Lower lobe of right lung (tissue), 2 donors: ENCODE measurements around the gene MBD5. TPM values are rescaled to one million over a fixed set of nuclear protein-coding genes. Genes with fewer than 3 reads are reported as not detected.
A peak's percentile ranks its signal among the peaks of the same experiment; 100 is the strongest.

Experiments used
- ATAC-seq, 2 donors: fragments of 200-7000 bp; cut with Tn5 transposase; one replicate each; pipeline ENCODE4 v1.9.1; 2020 to 2022; ENCODE audit warnings: mild to moderate bottlenecking in 2 of 2, moderate library complexity in 2 of 2
- DNase-seq: peaks from one replicate; pipeline ENCODE4 v3.0.0-alpha.2; 2020
- H3K27ac ChIP-seq: fragments of 200-600 bp; one replicate; pipeline ENCODE4 v1.8.0; 2022
- H3K27me3 ChIP-seq: fragments of 200-600 bp; one replicate; pipeline ENCODE4 v1.8.0; 2022; ENCODE audit warnings: low read depth
- H3K36me3 ChIP-seq: fragments of 200-600 bp; one replicate; pipeline ENCODE4 v1.8.0; 2022; ENCODE audit warnings: mild to moderate bottlenecking
- H3K4me1 ChIP-seq: fragments of 200-600 bp; one replicate; pipeline ENCODE4 v1.8.0; 2022
- H3K4me3 ChIP-seq: fragments of 200-600 bp; one replicate; pipeline ENCODE4 v1.8.0; 2022; ENCODE audit warnings: mild to moderate bottlenecking
- H3K9me3 ChIP-seq: fragments of 200-600 bp; one replicate; pipeline ENCODE4 v1.8.0; 2022
- intact Hi-C: fragments of 100-400 bp; cut with DNase I; formaldehyde crosslinking; loops from one replicate; pipeline ENCODE4 v1.11.0; 2022
- total RNA-seq: library from RNA; stranded (reverse); fragmentation: NEBNext Ultra II Directional; extraction: Animal tissue kit (Norgen Biotek cat#: 25700); gene quantifications from one replicate; pipeline ENCODE4 v1.2.1, GENCODE V29; 2021
- TF ChIP-seq, protein P1 (sequence below): fragments of 200-600 bp; IDR thresholded peaks from one replicate; pipeline ENCODE4 v1.8.0; 2022; ENCODE audit warnings: antibody characterized with exemption, mild to moderate bottlenecking
- donor health status: DM: no; HTN: yes; CAD: no; lungs with severe emphysema.

The MBD5 gene
- total RNA-seq, 1 donor from 2014 or later: 46.3 TPM

DNA sequence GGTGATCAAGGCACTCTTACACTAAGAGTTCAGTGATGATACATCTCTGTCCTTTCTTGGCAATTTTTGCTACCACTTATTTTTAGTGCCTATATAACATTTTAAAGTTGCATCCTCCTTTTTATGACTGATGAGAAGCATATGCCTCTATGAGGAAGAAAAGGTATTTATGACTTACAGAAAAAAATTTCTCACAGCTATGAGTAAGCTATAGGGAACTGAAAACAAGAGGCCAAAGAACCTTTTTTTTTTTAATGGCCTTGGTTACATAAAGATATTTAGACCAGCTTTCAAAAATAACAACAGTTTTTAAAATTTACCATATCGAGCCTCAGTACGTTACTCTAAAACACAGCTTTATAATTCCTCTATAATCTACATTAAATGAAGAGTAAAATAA, 21.3 kb downstream of the MBD5 start:
- intact Hi-C loops: no loop called here
- Histone ChIP-seq H3K36me3 (no peaks in the 10 kb centered on the region), H3K9me3 (no peaks in the 10 kb centered on the region), H3K4me3 (no peak overlapping the region), H3K27ac (no peak overlapping the region), H3K4me1 (no peaks in the 10 kb centered on the region), H3K27me3 (no peaks in the 10 kb centered on the region)
- ATAC-seq (no peak), DNase-seq (no peak)
- TF ChIP-seq, protein P1, sequence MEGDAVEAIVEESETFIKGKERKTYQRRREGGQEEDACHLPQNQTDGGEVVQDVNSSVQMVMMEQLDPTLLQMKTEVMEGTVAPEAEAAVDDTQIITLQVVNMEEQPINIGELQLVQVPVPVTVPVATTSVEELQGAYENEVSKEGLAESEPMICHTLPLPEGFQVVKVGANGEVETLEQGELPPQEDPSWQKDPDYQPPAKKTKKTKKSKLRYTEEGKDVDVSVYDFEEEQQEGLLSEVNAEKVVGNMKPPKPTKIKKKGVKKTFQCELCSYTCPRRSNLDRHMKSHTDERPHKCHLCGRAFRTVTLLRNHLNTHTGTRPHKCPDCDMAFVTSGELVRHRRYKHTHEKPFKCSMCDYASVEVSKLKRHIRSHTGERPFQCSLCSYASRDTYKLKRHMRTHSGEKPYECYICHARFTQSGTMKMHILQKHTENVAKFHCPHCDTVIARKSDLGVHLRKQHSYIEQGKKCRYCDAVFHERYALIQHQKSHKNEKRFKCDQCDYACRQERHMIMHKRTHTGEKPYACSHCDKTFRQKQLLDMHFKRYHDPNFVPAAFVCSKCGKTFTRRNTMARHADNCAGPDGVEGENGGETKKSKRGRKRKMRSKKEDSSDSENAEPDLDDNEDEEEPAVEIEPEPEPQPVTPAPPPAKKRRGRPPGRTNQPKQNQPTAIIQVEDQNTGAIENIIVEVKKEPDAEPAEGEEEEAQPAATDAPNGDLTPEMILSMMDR: no peak

DNA sequence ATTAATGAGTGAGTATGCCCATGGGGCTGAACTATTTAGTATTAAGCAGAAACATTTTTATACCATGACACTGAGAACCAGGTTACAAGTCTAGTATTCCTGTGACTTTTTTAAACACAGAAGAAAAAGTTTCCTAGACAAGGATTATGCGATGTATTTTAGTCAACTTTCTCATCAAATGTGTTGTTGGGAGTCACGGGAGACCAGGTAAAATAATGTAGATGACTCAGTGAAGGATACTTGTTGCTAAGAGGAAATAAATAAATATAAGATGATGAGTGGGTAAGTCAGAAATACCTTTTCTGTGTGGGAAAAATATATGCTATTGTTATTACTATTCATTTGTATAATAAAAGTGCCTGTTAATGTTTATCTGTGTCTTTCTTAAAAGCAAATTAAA, 23.4 kb downstream of the MBD5 start:
- no peak overlapping the region for H3K27ac ChIP-seq
- intact Hi-C loops: no loop called here
- no peaks in the 10 kb centered on the region for H3K27me3 ChIP-seq
- H3K4me1 ChIP-seq: no peaks in the 10 kb centered on the region
- no peak for DNase-seq
- no peak for ATAC-seq
- TF ChIP-seq, protein P1: no peak
- no peaks in the 10 kb centered on the region for H3K9me3 ChIP-seq
- H3K4me3 ChIP-seq: no peak overlapping the region
- H3K36me3 ChIP-seq: no peaks in the 10 kb centered on the region

DNA sequence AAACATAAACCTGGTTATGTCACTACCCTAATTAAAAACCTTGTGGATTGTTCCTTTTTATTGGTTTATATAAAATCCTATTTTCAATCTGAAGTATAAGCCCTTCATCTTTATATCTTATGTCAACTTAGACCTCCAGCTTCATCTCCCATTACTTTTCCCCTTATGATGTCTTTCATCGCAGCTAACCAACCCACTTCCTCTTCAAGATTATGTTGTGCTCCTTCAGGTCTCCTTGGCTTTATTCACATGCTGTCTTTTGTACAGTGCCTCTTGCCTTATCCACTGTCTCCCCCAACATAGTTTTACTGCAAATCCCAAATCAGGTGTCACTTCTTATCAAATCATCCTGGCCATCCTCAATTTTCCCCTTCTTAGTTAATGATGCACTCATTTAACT, 25.9 kb downstream of the MBD5 start:
- Histone ChIP-seq H3K27me3 (no peaks in the 10 kb centered on the region), H3K4me3 (no peak overlapping the region), H3K36me3 (no peaks in the 10 kb centered on the region), H3K4me1 (peaks cover 4% of the 10 kb centered on the region), H3K27ac (no peak overlapping the region), H3K9me3 (no peaks in the 10 kb centered on the region)
- TF ChIP-seq, protein P1: no peak
- intact Hi-C loops: no loop called here
- ATAC-seq (no peak), DNase-seq (no peak)

DNA sequence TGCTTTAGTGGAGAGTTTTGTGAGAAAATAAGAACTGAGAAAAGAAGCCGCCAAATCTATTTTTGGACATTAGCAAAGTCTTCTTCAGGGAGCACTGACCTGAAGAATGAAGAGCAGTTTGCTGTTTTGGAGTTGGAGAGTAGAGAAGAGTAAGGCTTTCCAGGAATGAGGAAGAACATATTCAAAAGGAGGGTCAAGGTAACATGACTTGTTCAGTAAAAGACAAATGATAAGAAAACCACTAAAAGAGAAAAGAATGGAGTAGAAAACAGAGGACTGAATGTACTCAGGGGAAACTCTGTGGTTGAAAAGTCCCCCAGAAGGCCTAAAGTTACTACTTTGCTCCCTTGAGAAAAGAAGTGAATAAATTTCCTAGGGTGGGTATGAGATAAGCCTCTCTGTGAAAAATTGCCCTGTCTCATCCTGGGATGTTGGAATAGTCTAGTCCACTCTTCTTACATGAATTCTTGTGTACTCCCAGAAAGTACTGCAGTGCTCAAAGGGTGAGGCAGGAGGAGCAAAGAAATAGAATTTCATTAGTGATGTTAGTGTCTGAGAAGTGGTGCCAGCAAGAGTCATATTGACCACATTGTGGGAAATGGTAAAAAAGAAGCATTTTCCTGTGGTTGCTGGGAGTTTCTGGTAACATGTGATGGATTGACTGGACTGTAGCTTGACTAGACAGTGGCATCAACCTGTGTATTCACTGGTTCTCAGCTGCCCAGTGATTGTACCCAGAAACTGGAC, 27.8 kb downstream of the MBD5 start:
- H3K36me3 ChIP-seq: no peaks in the 10 kb centered on the region
- TF ChIP-seq, protein P1: no peak
- no peak overlapping the region for H3K27ac ChIP-seq
- H3K27me3 ChIP-seq: no peaks in the 10 kb centered on the region
- H3K9me3 ChIP-seq: no peaks in the 10 kb centered on the region
- H3K4me1 ChIP-seq: peaks cover 4% of the 10 kb centered on the region
- no peak for DNase-seq
- H3K4me3 ChIP-seq: no peak overlapping the region
- no peak for ATAC-seq
- intact Hi-C loops: no loop called here

DNA sequence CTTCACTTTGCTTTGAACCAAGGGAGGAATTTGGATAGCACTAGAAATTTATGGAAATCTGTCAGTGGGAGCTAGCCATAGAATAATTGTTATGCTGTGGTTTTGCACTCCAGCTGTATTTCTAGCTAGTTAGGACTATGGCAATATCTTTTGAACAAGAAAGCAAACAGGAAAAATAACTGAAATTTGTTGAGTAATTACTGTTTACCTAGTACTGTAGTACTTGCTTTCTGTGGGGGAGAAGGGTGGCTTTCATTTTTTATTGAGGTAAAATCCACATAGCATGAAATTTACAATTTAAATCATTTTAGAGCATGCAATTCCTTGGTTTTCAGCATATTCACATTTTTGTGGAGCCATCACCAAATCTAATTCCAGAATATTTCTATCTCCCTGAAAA, 28.4 kb downstream of the MBD5 start:
- Histone ChIP-seq H3K36me3 (no peaks in the 10 kb centered on the region), H3K27me3 (no peaks in the 10 kb centered on the region), H3K27ac (no peak overlapping the region), H3K9me3 (no peaks in the 10 kb centered on the region), H3K4me1 (peaks cover 4% of the 10 kb centered on the region), H3K4me3 (no peak overlapping the region)
- TF ChIP-seq, protein P1: no peak
- intact Hi-C loops: no loop called here
- DNase-seq: no peak
- ATAC-seq: peak in 1 of 2 donors; percentile 43
